ENCODE measurements around the gene RPS6KA1. TPM values are rescaled to one million over a fixed set of nuclear protein-coding genes. Genes with fewer than 3 reads are reported as not detected.

Gene RPS6KA1
- total RNA-seq, 1 experiment from 2014 or later = 65.5 TPM

GRCh38 chr1:26550946-26551345 lies 21.4 kb downstream of the RPS6KA1 start:
- DNase-seq (ENCODE audit: low spot score) (no peak), ATAC-seq (no peak)
- H3K4me3 Mint-ChIP-seq = no peak overlapping the region
- TF ChIP-seq STAT6 (CRISPR knock-in tag; conservative IDR thresholded peaks at IDR 0.05; ENCODE audit: low read depth) = no peak
- TF ChIP-seq ZNF416 (CRISPR knock-in tag; IDR thresholded peaks at IDR 0.05) = no peak
- no peak for TF ChIP-seq SP1 (CRISPR knock-in tag; conservative IDR thresholded peaks at IDR 0.05)
- peaks cover 24% of the 10 kb centered on the region for H3K36me3 Mint-ChIP-seq
- ChIA-PET POLR2A (no interaction called here), CTCF (interaction anchor here (3.0 kb wide), 1 partner anchor 13 kb away, joined by 14 read pairs; no protein-coding TSS in a partner anchor)
- no peaks in the 10 kb centered on the region for H3K9me3 Mint-ChIP-seq
- H3K4me1 Mint-ChIP-seq = no peaks in the 10 kb centered on the region
- H3K27ac Mint-ChIP-seq = no peak overlapping the region
- H3K27me3 Mint-ChIP-seq (ENCODE audit: low read depth) = no peaks in the 10 kb centered on the region

DNA sequence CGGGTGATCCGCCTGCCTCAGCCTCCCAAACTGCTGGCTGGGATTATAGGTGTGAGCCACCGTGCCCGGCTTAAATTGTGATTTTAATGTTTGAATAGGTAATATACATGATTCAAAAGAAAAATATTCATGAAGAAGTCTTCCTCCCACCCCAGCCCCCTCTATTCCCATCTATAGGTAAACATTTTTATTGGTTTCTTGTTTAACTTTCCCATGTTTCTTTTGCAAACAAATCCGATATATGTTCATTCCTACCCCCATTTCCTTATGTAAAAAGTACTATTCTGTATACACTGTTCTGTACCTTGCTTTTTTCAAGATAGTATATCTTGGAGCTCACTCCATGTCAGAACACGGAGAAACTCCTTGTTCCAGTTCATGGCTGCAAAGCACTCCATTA lies 23.2 kb downstream of the RPS6KA1 start:
- no peak for TF ChIP-seq MXD4 (CRISPR knock-in tag; IDR thresholded peaks at IDR 0.05; ENCODE audit: borderline replicate concordance)
- TF ChIP-seq ZNF281 (CRISPR knock-in tag; IDR thresholded peaks at IDR 0.05) = no peak
- no peak for TF ChIP-seq ESRRA (CRISPR knock-in tag; IDR thresholded peaks at IDR 0.05; ENCODE audit: borderline replicate concordance)
- TF ChIP-seq TP53 (CRISPR knock-in tag; IDR thresholded peaks at IDR 0.05) = no peak
- no peak for TF ChIP-seq CBFB (CRISPR knock-in tag; IDR thresholded peaks at IDR 0.05; ENCODE audit: low read depth)
- TF ChIP-seq PRRX2 (CRISPR knock-in tag; IDR thresholded peaks at IDR 0.05) = no peak
- no peak for TF ChIP-seq FOXK1 (CRISPR knock-in tag; IDR thresholded peaks at IDR 0.05)
- TF ChIP-seq, protein P1, sequence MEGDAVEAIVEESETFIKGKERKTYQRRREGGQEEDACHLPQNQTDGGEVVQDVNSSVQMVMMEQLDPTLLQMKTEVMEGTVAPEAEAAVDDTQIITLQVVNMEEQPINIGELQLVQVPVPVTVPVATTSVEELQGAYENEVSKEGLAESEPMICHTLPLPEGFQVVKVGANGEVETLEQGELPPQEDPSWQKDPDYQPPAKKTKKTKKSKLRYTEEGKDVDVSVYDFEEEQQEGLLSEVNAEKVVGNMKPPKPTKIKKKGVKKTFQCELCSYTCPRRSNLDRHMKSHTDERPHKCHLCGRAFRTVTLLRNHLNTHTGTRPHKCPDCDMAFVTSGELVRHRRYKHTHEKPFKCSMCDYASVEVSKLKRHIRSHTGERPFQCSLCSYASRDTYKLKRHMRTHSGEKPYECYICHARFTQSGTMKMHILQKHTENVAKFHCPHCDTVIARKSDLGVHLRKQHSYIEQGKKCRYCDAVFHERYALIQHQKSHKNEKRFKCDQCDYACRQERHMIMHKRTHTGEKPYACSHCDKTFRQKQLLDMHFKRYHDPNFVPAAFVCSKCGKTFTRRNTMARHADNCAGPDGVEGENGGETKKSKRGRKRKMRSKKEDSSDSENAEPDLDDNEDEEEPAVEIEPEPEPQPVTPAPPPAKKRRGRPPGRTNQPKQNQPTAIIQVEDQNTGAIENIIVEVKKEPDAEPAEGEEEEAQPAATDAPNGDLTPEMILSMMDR (IDR thresholded peaks at IDR 0.05) = no peak
- TF ChIP-seq TEAD4 (CRISPR knock-in tag; IDR thresholded peaks at IDR 0.05) = no peak
- TF ChIP-seq NFE2L1 (CRISPR knock-in tag; IDR thresholded peaks at IDR 0.05) = no peak
- no peak for TF ChIP-seq ZBTB21 (CRISPR knock-in tag; IDR thresholded peaks at IDR 0.05; ENCODE audit: borderline replicate concordance)
- no peak for TF ChIP-seq ZNF423 (CRISPR knock-in tag; IDR thresholded peaks at IDR 0.05)
- ChIA-PET CTCF (interaction anchor here (0.9 to 3.0 kb wide), 2 partner anchors 11 to 15 kb away, joined by 3 to 14 read pairs; no protein-coding TSS in a partner anchor), POLR2A (interaction anchor here (0.6 kb wide), 1 partner anchor 47 kb away, joined by 4 read pairs; no protein-coding TSS in a partner anchor)
- Mint-ChIP-seq H3K27ac (no peak overlapping the region), H3K27me3 (ENCODE audit: low read depth) (no peaks in the 10 kb centered on the region), H3K9me3 (no peaks in the 10 kb centered on the region), H3K4me3 (no peak overlapping the region), H3K36me3 (peaks cover 18% of the 10 kb centered on the region), H3K4me1 (no peaks in the 10 kb centered on the region)
- DNase-seq (ENCODE audit: low spot score) = no peak
- no peak for ATAC-seq

DNA sequence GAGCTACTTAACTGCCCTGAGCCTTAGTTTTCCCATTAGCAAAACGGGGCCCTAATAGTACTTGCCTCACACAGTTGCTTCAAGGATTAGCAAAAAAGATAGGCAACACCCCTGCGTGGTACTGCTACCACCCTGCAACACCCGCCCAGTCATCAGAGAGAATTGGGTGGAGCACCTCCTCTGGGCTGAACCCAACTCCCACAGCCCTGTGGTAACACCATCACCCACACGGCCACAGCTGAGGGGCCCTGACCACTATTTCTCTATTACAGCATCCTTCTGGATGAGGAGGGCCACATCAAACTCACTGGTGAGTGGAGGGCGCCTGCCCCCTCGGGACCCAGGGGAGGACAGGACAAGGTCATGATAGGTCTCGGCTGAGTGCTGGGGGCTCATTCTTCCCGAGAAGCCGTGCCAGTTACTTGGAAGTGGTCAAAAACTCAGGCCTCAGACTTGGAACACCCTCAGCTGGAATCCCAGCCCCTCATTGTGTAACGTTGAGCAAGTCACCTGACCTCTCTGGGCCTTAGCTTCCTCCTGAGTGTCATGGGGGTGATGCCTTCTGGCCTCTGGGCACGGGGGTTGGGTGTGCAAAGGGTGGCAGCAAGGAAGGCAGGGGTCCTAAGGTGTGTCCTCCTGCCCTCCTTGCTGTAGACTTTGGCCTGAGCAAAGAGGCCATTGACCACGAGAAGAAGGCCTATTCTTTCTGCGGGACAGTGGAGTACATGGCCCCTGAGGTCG lies 24.6 kb downstream of the RPS6KA1 start:
- H3K9me3 Mint-ChIP-seq = no peaks in the 10 kb centered on the region
- H3K27ac Mint-ChIP-seq = peak overlapping the region; percentile 15; the same call in 1 of the 2 replicates
- CTCF ChIA-PET = interaction anchor here (1.6 kb wide), 1 partner anchor 13 kb away, joined by 5 read pairs; no protein-coding TSS in a partner anchor
- ATAC-seq = no peak
- no peak for DNase-seq (ENCODE audit: low spot score)
- peaks cover 22% of the 10 kb centered on the region; the same call in 1 of the 2 replicates for H3K36me3 Mint-ChIP-seq
- POLR2A ChIA-PET = no interaction called here
- H3K27me3 Mint-ChIP-seq (ENCODE audit: low read depth) = no peaks in the 10 kb centered on the region
- H3K4me3 Mint-ChIP-seq = no peak overlapping the region
- no peaks in the 10 kb centered on the region for H3K4me1 Mint-ChIP-seq
- TF ChIP-seq CREB1 (CRISPR knock-in tag; IDR thresholded peaks at IDR 0.05) (no peak), TEAD1 (CRISPR knock-in tag; IDR thresholded peaks at IDR 0.05) (no peak), SMAD3 (CRISPR knock-in tag; IDR thresholded peaks at IDR 0.05; ENCODE audit: borderline replicate concordance) (no peak)
- TF ChIP-seq, protein P2, sequence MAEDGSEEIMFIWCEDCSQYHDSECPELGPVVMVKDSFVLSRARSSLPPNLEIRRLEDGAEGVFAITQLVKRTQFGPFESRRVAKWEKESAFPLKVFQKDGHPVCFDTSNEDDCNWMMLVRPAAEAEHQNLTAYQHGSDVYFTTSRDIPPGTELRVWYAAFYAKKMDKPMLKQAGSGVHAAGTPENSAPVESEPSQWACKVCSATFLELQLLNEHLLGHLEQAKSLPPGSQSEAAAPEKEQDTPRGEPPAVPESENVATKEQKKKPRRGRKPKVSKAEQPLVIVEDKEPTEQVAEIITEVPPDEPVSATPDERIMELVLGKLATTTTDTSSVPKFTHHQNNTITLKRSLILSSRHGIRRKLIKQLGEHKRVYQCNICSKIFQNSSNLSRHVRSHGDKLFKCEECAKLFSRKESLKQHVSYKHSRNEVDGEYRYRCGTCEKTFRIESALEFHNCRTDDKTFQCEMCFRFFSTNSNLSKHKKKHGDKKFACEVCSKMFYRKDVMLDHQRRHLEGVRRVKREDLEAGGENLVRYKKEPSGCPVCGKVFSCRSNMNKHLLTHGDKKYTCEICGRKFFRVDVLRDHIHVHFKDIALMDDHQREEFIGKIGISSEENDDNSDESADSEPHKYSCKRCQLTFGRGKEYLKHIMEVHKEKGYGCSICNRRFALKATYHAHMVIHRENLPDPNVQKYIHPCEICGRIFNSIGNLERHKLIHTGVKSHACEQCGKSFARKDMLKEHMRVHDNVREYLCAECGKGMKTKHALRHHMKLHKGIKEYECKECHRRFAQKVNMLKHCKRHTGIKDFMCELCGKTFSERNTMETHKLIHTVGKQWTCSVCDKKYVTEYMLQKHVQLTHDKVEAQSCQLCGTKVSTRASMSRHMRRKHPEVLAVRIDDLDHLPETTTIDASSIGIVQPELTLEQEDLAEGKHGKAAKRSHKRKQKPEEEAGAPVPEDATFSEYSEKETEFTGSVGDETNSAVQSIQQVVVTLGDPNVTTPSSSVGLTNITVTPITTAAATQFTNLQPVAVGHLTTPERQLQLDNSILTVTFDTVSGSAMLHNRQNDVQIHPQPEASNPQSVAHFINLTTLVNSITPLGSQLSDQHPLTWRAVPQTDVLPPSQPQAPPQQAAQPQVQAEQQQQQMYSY (CRISPR knock-in tag; IDR thresholded peaks at IDR 0.05) = no peak
- TF ChIP-seq, protein P3, sequence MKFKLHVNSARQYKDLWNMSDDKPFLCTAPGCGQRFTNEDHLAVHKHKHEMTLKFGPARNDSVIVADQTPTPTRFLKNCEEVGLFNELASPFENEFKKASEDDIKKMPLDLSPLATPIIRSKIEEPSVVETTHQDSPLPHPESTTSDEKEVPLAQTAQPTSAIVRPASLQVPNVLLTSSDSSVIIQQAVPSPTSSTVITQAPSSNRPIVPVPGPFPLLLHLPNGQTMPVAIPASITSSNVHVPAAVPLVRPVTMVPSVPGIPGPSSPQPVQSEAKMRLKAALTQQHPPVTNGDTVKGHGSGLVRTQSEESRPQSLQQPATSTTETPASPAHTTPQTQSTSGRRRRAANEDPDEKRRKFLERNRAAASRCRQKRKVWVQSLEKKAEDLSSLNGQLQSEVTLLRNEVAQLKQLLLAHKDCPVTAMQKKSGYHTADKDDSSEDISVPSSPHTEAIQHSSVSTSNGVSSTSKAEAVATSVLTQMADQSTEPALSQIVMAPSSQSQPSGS (CRISPR knock-in tag; IDR thresholded peaks at IDR 0.05; ENCODE audit: borderline replicate concordance, low read depth) = no peak

All from WTC11 (cell line).